HG03442 (cell line): ENCODE measurements around the gene MRPL24.

ENCODE experiments used
- ATAC-seq: cut with Tn5 transposase; IDR thresholded peaks from one replicate; pipeline ENCODE4 v1.9.1; 2021; ENCODE audit warnings: mild to moderate bottlenecking, moderate library complexity; ENCODE audit not compliant: unreplicated experiment

Gene MRPL24

GRCh38 chr1:156711011-156711817, 29.7 kb downstream of the MRPL24 start:
- no peak for ATAC-seq

- ATAC-seq, result no peak
Measured at GRCh38 chr1:156709757-156710489, 31.0 kb downstream of the MRPL24 start.

GRCh38 chr1:156709031-156709430, 31.9 kb downstream of the MRPL24 start:
- no peak for ATAC-seq

- no peak for ATAC-seq
Measured at GRCh38 chr1:156708218-156708661, 32.6 kb downstream of the MRPL24 start.

- no peak for ATAC-seq
Measured at GRCh38 chr1:156707417-156708217, 33.3 kb downstream of the MRPL24 start.

DNA sequence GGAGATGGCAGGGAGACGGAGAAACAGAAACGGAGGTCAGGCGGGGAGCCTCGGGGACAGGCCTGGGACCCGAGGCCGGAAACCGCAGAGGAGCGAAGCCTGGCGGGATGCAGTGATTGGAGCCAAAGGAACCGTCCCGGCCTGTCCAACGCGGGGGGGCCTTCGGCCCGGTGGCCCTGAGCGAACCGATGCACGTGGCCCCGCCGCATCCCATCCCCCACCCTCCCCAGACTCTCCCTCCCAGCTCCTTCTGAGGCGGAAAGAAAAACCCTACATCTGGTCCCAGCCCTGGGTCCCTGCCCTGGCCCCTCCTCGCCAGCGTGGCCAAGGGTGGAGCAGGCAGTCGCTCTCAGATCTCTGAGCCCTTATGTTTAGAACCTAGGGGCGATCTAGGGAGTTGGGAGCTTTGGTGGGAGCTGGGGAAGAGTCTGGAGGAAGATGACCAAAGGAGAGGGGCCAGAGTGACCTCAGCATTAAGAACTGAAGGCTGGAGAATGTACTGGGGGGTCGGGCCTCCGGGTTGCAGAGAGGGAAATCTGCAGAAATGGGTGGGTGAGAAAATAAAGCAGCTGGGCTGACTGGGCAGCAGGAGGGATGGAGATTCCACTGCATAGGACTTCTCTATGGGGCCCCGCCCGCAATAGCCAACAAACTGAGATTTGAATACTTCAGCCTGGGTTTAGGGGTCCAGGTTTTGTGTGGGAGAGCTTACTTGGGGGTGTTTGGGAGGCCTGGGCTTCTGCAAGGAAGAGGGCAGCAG, 34.1 kb downstream of the MRPL24 start:
- ATAC-seq, result no peak

- ATAC-seq, result no peak
Measured at GRCh38 chr1:156705918-156706656, 34.8 kb downstream of the MRPL24 start.

DNA sequence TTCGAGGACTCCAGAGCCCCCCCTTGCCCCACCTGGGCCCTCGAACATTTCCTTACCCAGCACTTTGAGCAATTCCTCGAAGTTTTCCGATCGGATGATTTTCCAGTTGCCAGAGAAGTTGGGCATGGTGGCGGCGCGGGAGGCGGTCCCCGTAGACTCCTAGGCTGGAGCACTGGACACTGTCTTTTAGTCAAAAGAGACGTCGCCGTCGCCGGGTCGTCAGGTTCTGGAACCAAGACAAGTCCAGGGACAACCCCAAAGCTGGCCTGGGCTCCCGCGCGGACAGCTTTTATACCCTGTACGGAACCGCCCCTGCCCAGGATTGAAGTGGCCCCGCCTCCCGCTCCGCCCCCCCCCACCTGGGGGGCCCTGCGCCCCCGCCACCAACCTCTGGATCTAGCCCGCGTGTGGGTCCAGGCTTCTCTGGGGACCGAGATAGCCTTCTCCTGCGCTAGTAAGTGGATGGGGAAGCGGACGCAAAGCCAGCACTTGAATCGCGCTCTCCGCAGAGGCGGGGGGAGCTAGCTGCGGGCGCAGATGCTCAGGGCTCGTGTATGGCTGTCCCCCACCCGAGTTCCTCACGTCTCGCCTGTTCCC, 35.5 kb downstream of the MRPL24 start, which contains the start of gene CRABP2:
Gene CRABP2, minus strand, starts transcription at position 263 of the 597 bp plus-strand sequence. Its CDS starts 137 bp downstream, at position 126.
- ATAC-seq, result no peak

GRCh38 chr1:156704930-156705320, 36.0 kb downstream of the MRPL24 start:
- no peak for ATAC-seq

- ATAC-seq, result no peak
Measured at GRCh38 chr1:156704166-156704711, 36.6 kb downstream of the MRPL24 start.

GRCh38 chr1:156703741-156704140, 37.1 kb downstream of the MRPL24 start:
- no peak for ATAC-seq

DNA sequence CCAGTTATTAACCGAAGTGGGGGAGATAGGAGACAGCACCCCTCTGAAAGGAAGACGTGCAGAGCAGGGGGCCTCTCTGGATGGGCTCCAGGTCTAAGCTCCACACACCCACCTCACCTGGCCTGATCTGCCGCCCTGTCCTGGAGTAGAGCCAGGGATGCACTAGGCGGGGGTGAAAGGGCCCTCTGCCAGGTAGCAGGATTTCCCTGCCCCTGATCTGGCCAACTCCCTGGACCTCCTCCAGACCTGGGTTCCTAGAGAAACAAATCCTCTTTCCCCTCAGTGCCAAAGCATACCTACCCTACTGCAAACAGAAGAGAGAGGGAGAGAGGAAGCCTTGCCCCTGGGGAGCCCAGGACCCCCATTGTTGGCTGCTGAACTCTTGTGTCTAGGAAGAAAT, 37.6 kb downstream of the MRPL24 start:
- ATAC-seq, result no peak

DNA sequence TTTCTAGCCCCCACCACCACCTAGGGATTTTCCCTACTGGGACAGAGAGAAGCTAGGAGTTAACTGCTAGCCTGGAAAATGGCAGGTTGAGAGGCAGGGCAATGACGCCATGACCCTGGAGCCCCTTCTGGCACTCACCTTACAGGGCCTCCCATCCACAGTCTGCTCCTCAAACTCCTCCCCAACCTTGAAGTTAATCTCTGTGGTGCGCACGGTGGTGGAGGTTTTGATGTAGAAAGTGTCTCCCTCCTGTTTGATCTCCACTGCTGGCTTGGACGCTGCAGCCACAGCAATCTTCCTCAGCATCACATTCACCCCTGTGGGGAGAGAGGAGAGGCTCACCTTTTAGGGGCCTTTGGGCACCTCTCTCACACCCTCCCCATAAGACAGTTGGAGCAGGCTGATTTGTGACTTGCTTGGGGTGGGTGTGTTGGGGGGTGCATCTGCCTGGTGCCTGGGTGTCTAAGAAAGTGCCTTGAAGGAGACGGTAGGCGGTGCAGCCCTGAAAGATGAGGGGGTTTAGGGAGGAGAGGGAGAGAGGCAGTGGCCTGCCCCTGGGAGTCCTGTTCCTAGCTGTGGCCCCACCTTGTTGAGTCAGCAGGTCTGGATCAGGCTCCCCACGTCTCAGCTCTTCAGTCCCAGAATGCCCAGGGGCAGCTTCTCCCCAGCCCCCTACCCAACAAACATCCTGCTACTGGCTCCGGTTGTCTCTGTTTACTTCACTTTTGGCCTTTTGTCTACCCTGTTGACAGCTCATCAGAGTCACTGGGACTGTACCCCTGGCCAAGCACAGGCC, 40.0 kb downstream of the MRPL24 start:
- no peak for ATAC-seq

- no peak for ATAC-seq
Measured at GRCh38 chr1:156698995-156699394, 41.9 kb downstream of the MRPL24 start.

GRCh38 chr1:156697481-156697880, 43.4 kb downstream of the MRPL24 start:
- no peak for ATAC-seq

- no peak for ATAC-seq
Measured at GRCh38 chr1:156696755-156697154, 44.1 kb downstream of the MRPL24 start.

DNA sequence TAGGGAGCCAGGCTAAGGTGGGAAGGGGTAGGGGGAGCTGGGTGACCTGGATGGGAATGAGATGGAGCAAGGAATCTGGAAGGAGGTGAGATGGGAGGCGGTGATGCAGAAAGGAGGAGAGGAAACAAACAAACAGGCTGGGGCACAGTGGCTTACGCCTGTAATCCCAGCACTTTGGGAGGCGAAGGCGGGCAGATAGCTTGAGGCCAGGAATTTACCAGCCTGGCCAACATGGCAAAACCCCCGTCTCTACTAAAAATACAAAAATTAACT, 46.3 kb downstream of the MRPL24 start:
- no peak for ATAC-seq

GRCh38 chr1:156693848-156694689, 46.8 kb downstream of the MRPL24 start:
- ATAC-seq, result no peak
